ENCODE measurements around the gene COA7.
"Not testable (repeated sequence)": the region's sequence is repeated elsewhere in the genome, so short reads cannot be mapped to it uniquely, and the experiment has no call there.

Gene COA7

GRCh38 chr1:52706136-52706670, 8.1 kb upstream of the COA7 start:
- DNase-seq (ENCODE audit: low read depth), result no peak

- peak; percentile 67 for DNase-seq (ENCODE audit: low read depth)
Observed at GRCh38 chr1:52702886-52703787, 5.0 kb upstream of the COA7 start.

- DNase-seq (ENCODE audit: low read depth), result no peak
Observed at GRCh38 chr1:52695627-52696026, 2.5 kb downstream of the COA7 start.

GRCh38 chr1:52693843-52694242, 4.3 kb downstream of the COA7 start:
- DNase-seq (ENCODE audit: low read depth), result no peak

- not testable (repeated sequence) for DNase-seq (ENCODE audit: low read depth)
Observed at GRCh38 chr1:52693351-52693750, 4.8 kb downstream of the COA7 start.

- no peak for DNase-seq (ENCODE audit: low read depth)
Observed at GRCh38 chr1:52692697-52693096, 5.5 kb downstream of the COA7 start.

DNA sequence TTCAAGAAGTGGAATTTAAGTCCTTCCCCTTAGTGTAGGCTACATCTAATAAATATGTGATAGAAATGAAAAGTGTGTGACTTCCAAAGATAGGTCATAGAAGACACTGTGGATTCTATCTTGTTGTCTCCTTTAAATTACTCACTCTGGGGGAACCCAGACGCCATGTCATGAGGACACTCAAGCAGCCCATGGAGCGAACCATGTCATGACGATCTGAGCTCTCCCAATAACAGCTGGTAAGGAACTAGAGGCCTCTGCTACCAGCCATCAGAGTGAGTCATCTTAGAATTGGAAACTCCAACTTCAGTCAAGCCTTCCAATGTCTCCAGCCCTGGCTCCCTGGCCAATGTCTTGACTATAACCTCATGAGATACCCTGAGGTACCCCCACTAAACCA, 6.3 kb downstream of the COA7 start:
- DNase-seq (ENCODE audit: low read depth), result no peak

DNA sequence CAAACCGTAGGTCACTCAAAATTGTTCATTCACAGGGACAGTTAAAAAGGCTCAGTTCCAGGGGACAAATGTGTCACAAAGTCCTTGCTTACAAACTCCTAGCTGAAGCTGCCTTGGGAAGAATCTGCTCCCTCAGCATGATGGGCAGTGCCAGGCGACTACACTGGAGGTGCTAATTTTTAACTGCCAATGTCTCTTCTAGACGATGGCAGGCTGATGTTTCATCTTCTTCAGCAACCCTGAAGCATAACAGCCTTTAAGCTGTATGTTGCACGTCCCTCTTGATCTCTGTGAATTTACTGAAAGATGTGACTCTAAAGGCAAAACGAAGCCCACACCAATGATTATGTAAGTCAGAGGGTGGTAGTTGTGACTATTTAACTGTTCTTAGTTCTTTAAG, 11.3 kb downstream of the COA7 start:
- no peak for DNase-seq (ENCODE audit: low read depth)

DNA sequence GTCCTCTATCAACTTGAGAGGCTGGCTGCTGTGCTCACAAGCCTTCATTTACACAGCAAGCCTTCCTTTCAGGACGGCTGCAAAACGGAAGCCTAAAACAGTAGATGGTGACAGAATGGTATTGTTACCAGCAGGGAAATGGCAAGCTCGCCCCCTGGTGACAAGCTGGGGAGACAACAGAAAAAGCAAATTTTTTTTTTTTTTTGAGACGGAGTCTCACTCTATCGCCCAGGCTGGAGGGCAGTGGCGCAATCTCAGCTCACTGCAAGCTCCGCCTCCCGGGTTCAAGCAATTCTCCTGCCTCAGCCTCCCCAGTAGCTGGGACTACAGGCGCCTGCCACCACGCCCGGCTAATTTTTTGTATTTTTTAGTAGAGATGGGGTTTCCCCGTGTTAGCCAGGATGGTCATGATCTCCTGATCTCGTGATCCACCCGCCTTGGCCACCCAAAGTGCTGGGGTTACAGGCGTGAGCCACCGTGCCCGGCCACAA, 11.8 kb downstream of the COA7 start:
- DNase-seq (ENCODE audit: low read depth), result not testable (repeated sequence)

GRCh38 chr1:52684545-52684944, 13.6 kb downstream of the COA7 start:
- DNase-seq (ENCODE audit: low read depth), result no peak

DNA sequence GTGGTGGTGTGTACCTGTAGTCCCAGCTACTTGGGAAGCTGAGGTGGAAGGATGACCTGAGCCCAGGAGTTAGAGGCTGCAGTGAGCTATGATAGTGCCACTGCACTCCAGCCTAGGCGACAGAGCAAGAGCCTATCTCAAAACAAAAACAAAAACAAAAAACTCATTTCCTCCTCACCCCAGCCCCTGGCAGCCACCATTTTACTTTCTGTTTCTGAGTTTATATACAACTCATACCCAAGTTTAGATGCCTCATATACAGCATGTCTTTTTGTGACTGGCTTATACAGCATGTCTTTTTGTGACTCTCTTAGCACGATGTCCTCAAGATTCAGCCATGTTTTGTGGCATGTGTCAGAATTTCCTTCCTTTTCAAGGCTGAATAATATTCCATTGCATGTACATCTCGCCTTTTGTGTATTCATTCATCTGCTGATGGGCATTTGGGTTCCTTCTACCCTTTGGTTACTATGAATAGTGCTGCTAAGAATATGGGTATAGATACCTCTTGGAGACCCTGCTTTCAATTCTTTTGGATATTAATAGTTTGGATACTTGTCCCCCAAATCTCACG, 14.7 kb downstream of the COA7 start:
- DNase-seq (ENCODE audit: low read depth), result no peak

GRCh38 chr1:52681136-52681535, 17.0 kb downstream of the COA7 start:
- no peak for DNase-seq (ENCODE audit: low read depth)

DNA sequence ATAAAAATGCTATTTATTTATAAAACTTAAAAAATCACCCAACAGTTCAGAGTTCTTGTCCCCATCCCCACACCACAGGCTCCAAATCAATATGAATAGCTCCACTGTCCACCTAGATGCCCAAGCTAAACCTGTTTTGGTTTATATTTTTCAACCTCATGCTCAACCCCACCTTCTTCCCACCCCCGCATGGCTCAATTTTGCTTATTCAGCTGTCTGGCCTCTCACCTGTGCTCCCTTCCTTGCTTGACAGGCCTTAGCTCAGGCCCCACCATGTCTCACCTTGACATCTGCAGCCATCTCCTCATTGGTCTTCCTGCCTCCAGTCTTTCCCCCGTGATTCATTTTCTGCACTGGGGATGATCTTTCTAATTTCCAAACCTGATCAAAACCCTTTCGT, 17.8 kb downstream of the COA7 start:
- no peak for DNase-seq (ENCODE audit: low read depth)

GRCh38 chr1:52679498-52679897, 18.6 kb downstream of the COA7 start:
- DNase-seq (ENCODE audit: low read depth), result no peak

- DNase-seq (ENCODE audit: low read depth), result no peak
Observed at GRCh38 chr1:52679048-52679447, 19.1 kb downstream of the COA7 start.

GRCh38 chr1:52677076-52677806, 20.9 kb downstream of the COA7 start:
- no peak for DNase-seq (ENCODE audit: low read depth)

GRCh38 chr1:52676249-52676903, 21.8 kb downstream of the COA7 start:
- DNase-seq (ENCODE audit: low read depth), result no peak

DNA sequence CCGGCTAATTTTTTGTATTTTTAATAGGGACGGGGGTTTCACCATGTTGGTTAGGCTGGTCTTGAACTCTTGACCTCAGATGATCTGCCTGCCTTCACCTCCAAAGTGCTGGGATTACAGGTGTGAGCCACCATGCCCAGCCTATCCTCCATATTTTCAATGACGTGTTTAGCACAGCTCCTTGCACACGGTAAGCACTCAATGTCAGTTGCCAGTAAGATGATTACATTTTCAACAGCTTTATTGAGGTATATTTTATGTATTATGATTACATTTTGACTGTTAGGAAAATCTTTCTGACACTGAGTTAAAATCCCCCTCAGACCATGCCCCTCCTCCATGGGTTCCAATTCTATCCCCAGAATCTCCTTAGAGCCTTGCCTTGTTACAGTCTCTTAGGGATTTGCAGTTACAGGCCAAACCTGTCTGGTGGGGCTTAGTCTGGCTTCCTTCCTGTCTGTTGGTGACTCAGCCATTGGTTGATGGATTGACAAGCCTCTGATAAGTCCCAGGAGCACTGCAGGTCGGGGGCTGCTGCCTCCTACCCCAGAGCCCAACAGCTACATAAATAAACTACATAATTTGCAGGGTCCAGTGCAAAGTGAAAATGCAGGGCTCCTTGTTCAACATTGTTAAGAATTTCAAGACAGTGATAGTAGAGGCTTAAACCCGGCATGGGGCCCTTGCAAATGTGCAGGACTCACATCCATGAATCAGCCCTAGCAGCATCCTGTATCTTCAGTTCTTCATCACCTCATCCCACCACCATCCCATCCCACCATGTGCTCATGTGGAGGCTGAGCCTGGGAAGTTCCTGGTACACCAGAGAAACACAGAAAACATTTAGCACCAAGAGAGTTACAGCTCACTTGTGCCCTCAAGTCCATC, 23.4 kb downstream of the COA7 start:
- DNase-seq (ENCODE audit: low read depth), result no peak

DNA sequence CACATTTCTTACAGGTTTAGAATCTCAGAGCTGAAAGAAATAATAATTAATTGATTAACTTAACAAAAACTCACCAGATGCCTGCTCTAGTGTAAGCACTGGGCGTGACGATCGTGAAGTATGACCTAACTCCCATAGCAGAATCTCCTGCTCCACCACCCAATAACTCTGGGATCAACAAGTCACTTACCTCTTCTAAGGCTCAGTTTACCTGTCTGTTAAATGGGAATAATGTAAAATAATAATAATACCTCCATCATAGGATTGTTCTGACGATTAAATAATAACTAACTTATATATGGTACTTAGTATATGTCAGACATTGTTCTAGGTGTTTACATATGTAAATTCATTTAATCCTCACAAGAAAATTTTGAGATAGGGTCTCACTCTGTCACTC, 24.6 kb downstream of the COA7 start:
- DNase-seq (ENCODE audit: low read depth), result no peak

DNA sequence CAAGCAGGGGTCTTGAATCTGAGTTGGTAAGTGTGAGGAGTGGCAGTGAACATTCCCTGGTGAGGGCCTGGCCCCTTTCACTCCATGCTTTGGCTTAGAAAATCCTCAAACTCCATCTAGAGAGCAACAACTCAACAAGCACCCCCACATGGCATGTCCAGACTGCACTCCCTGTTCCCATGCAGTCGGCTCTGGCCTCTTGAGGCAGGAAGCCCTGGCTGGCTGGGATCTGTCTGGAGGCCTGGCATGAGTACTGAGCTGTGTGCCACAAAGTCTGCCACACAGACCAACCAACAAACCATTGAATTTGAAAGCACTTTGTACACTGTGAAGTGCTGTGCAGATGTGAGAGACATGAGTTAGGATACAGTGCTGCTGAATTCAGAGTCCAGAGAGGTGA, 25.2 kb downstream of the COA7 start:
- DNase-seq (ENCODE audit: low read depth), result no peak

DNA sequence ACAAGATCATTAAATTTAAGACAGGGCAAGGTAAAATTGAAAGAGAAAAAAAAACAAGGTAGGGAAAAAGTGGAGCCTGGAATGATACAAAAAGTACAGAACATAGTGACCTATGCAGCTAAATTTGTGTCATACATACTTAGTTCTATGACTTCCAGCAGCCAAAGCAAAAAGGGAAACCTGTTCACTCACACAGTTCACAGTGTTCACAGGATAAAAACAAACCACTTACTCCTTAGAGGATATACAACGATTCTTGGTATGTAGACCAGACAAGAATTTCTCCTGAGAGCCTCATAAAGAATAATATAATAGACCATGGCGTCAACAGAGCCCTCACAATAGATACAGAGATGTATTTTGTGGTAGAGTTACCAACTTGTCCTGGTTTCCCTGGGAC, 27.5 kb downstream of the COA7 start:
- no peak for DNase-seq (ENCODE audit: low read depth)

All from non-pigmented ciliary epithelial cell (primary cell).